22Rv1 (cell line): ENCODE measurements around the gene CCDC40.

Experiments
- CTCF ChIP-seq: fragments of 450-650 bp; IDR thresholded peaks from 2 replicates; pipeline ENCODE4 v1.5.1; 2017; ENCODE audit warnings: mild to moderate bottlenecking
- ZFX ChIP-seq: fragments of 450-650 bp; IDR thresholded peaks from 2 replicates; pipeline ENCODE4 v1.6.1; 2017; ENCODE audit warnings: antibody characterized with exemption, borderline replicate concordance

GRCh38 chr17:80082403-80083135, 46.1 kb downstream of the CCDC40 start:
- TF ChIP-seq CTCF (peak; percentile 91), ZFX (no peak)
